Cardiac muscle cell (in vitro differentiated cells and primary cell): ENCODE measurements around the gene KCNMA1. TPM values are rescaled to one million over a fixed set of nuclear protein-coding genes. Genes with fewer than 3 reads are reported as not detected.
A peak's percentile ranks its signal among the peaks of the same experiment; 100 is the strongest.

Source experiments
- DNase-seq, 2 donors: peaks; one replicate each; pipeline versions ENCODE4 v3.0.0 to v3.0.0-alpha.2; 2010 to 2017; ENCODE audit warnings: low read depth in 1 of 2, low spot score in 1 of 2
- H3K27ac ChIP-seq: fragments of 200-600 bp; sonication (generic); 2 replicates; pipeline ENCODE4 v1.5.1; 2016
- H3K27me3 ChIP-seq: fragments of 200-600 bp; sonication (generic); 2 replicates; pipeline ENCODE4 v1.6.0; 2016; ENCODE audit warnings: control low read depth
- H3K36me3 ChIP-seq: fragments of 200-600 bp; sonication (generic); 2 replicates; pipeline ENCODE4 v1.5.1; 2016; ENCODE audit warnings: control low read depth
- H3K4me1 ChIP-seq: fragments of 200-600 bp; sonication (generic); 2 replicates; pipeline ENCODE4 v1.8.1; 2017; ENCODE audit warnings: low read depth, mild to moderate bottlenecking, mixed run types
- H3K4me3 ChIP-seq: fragments of 200-600 bp; sonication (generic); 2 replicates; pipeline ENCODE4 v1.5.1; 2016; ENCODE audit warnings: mild to moderate bottlenecking
- H3K9me3 ChIP-seq: fragments of 200-600 bp; sonication (generic); 2 replicates; pipeline ENCODE4 v1.5.1; 2017; ENCODE audit warnings: low read depth, mild to moderate bottlenecking, control low read depth
- CTCF ChIP-seq: IDR thresholded peaks from 2 replicates; pipeline ENCODE4 v1.5.1; 2012; ENCODE audit warnings: low read depth, mild to moderate bottlenecking, low read length
- polyA plus RNA-seq: library from polyadenylated mRNA; unstranded; fragments of >200 nt; fragmentation: Nextera tagmentation; extraction: Ambion mirVana; gene quantifications from 2 replicates; pipeline ENCODE4 v1.2.1, GENCODE V29; 2016
- total RNA-seq: library from RNA; depleted of rRNA; stranded (reverse); fragments of >200 nt; gene quantifications from 2 replicates; pipeline ENCODE4 v1.2.3, GENCODE V29; 2016

Gene KCNMA1
- total and polyA plus RNA-seq, 2 experiments from 2014 or later = 1.8 to 1.9 TPM

GRCh38 chr10:77533887-77534278, 103.7 kb downstream of the KCNMA1 start:
- no peak overlapping the region for H3K27ac ChIP-seq
- no peaks in the 10 kb centered on the region for H3K36me3 ChIP-seq
- no peaks in the 10 kb centered on the region for H3K9me3 ChIP-seq
- H3K27me3 ChIP-seq = no peaks in the 10 kb centered on the region
- H3K4me1 ChIP-seq = no peaks in the 10 kb centered on the region
- no peak for DNase-seq
- TF ChIP-seq CTCF = no peak
- no peak overlapping the region for H3K4me3 ChIP-seq

- no peaks in the 10 kb centered on the region for H3K4me1 ChIP-seq
- H3K27ac ChIP-seq = no peak overlapping the region
- H3K36me3 ChIP-seq = no peaks in the 10 kb centered on the region
- no peak for TF ChIP-seq CTCF
- H3K9me3 ChIP-seq = no peaks in the 10 kb centered on the region
- H3K4me3 ChIP-seq = no peak overlapping the region
- no peak for DNase-seq
- no peaks in the 10 kb centered on the region for H3K27me3 ChIP-seq
Observed at GRCh38 chr10:77533146-77533886, 104.3 kb downstream of the KCNMA1 start.

- Histone ChIP-seq H3K27me3 (no peaks in the 10 kb centered on the region), H3K4me1 (peaks cover 3% of the 10 kb centered on the region), H3K9me3 (no peaks in the 10 kb centered on the region), H3K4me3 (no peak overlapping the region), H3K27ac (no peak overlapping the region), H3K36me3 (no peaks in the 10 kb centered on the region)
- no peak for TF ChIP-seq CTCF
- DNase-seq = peak in 1 of 2 donors; percentile 56
Observed at GRCh38 chr10:77532068-77532467, 105.5 kb downstream of the KCNMA1 start.

DNA sequence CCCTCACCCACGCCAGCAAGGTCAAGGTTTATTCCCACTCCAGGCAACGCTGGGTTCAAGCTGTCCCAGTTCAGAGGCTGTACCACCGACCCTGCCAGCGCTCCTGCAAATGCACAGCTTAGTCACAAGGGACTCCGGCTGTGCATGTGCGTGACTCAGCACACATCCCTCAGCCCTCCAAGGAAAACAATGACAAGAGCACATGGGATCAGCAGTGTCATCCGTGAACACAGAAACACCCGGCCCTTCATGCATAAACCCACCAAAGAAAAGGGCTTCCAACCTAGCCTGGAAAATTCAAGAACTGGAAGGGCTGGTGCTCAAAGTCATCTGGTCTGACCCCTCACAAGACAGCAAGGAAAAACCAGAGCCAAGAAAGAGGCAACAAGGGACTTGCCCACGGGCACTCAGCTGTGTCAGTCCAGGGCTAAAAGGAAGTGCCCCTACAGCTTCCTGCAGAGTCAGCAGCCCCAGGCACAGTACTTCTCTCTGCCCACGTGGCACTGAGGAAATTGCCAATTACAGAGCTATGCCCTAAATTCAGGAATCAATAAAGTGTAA, 106.1 kb downstream of the KCNMA1 start:
- Histone ChIP-seq H3K9me3 (no peaks in the 10 kb centered on the region), H3K4me3 (no peak overlapping the region), H3K4me1 (peaks cover 4% of the 10 kb centered on the region), H3K36me3 (no peaks in the 10 kb centered on the region), H3K27ac (no peak overlapping the region), H3K27me3 (no peaks in the 10 kb centered on the region)
- no peak for TF ChIP-seq CTCF
- DNase-seq = peak in 1 of 2 donors; percentile 56

- no peak overlapping the region for H3K4me3 ChIP-seq
- no peak overlapping the region for H3K27ac ChIP-seq
- no peaks in the 10 kb centered on the region for H3K27me3 ChIP-seq
- H3K9me3 ChIP-seq = no peaks in the 10 kb centered on the region
- peaks cover 4% of the 10 kb centered on the region for H3K4me1 ChIP-seq
- no peak for TF ChIP-seq CTCF
- no peak for DNase-seq
- H3K36me3 ChIP-seq = no peaks in the 10 kb centered on the region
Observed at GRCh38 chr10:77530011-77530410, 107.6 kb downstream of the KCNMA1 start.
